K562 (cell line): ENCODE measurements around the gene RUNX1. TPM values are rescaled to one million over a fixed set of nuclear protein-coding genes. Genes with fewer than 3 reads are reported as not detected.

Experiments used
- CXXC5 ChIP-seq: fragments of 250-450 bp; sonication (Bioruptor Pico); IDR thresholded peaks from 2 replicates; pipeline ENCODE4 v1.8.0; 2022; ENCODE audit warnings: inconsistent platforms, mild to moderate bottlenecking, moderate library complexity
- EHMT2 ChIP-seq: fragments of 450-650 bp; IDR thresholded peaks from 2 replicates; pipeline ENCODE4 v1.6.1; 2018; ENCODE audit warnings: antibody characterized with exemption
- GABPB1 ChIP-seq: sonication (generic); formaldehyde crosslinking; IDR thresholded peaks from 2 replicates; pipeline ENCODE4 v1.8.0; 2022; ENCODE audit warnings: mild to moderate bottlenecking, missing genetic modification reagents
- HDGF ChIP-seq: fragments of 450-650 bp; IDR thresholded peaks from 2 replicates; pipeline ENCODE4 v1.6.1; 2016
- SETDB1 ChIP-seq: IDR thresholded peaks from one replicate; pipeline ENCODE4 v1.6.1; 2012; ENCODE audit warnings: low read length, control low read depth, inconsistent platforms
- SPI1 ChIP-seq: IDR thresholded peaks from 2 replicates; pipeline ENCODE4 v1.6.1; 2011; ENCODE audit warnings: low read depth, low read length, control low read depth, borderline replicate concordance
- ZNF395 ChIP-seq: fragments of 200-800 bp; sonication (Bioruptor generic); IDR thresholded peaks from 2 replicates; pipeline ENCODE4 v1.6.1; 2017; ENCODE audit warnings: missing genetic modification characterization, missing compliant biosample characterization
- ZNF785 ChIP-seq: fragments of 250-450 bp; sonication (Bioruptor Pico); IDR thresholded peaks from 2 replicates; pipeline ENCODE4 v1.4.0; 2020; ENCODE audit warnings: mild to moderate bottlenecking
- polyA plus RNA-seq, 8 experiments: library from polyadenylated mRNA; depleted of rRNA in 4 of 8; stranded (reverse) in 5 of 8; unstranded in 3 of 8; fragments of >200 nt; fragmentation: Nextera tagmentation in 2 of 8; fragmentation: Illumina TruSeq in 1 of 8; extraction: Ambion mirVana in 2 of 8; extraction: Trizol in 1 of 8; gene quantifications; 2 replicates each; pipeline versions ENCODE4 v1.2.1 to v1.2.3, GENCODE V29; 2011 to 2014; ENCODE audit warnings: inconsistent platforms in 1 of 8, missing spikeins in 1 of 8
- total RNA-seq, 7 experiments: library from RNA; depleted of rRNA in 6 of 7; stranded (reverse); fragments of >200 nt in 6 of 7; fragmentation: Illumina TruSeq in 2 of 7; extraction: Trizol in 2 of 7; gene quantifications; 2 replicates each; pipeline versions ENCODE4 v1.2.1 to v1.2.3, GENCODE V29; 2011 to 2021; ENCODE audit warnings: low replicate concordance in 1 of 7
- TF ChIP-seq, protein P1 (sequence below): fragments of 450-650 bp; IDR thresholded peaks from 2 replicates; pipeline ENCODE4 v1.6.1; 2016; ENCODE audit warnings: low read depth
- TF ChIP-seq, protein P2 (sequence below): fragments of 450-650 bp; IDR thresholded peaks from 2 replicates; pipeline ENCODE4 v1.6.1; 2016; ENCODE audit warnings: mild to moderate bottlenecking
- TF ChIP-seq, protein P3 (sequence below), 2 experiments: fragments of 450-650 bp; IDR thresholded peaks; 2 replicates each; pipeline ENCODE4 v1.6.1; 2016
- TF ChIP-seq, protein P4 (sequence below), 3 experiments: fragments of 200-800 bp in 1 of 3; sonication (Bioruptor generic) in 1 of 3; sonication (generic) in 1 of 3; formaldehyde crosslinking in 1 of 3; IDR thresholded peaks; 2 replicates each; pipeline versions ENCODE4 v1.6.1 to v1.8.0; 2016 to 2022; ENCODE audit warnings: mild to moderate bottlenecking in 2 of 3, missing compliant biosample characterization in 2 of 3, missing genetic modification characterization in 2 of 3, missing genetic modification reagents in 1 of 3

RUNX1 gene
- total and polyA plus RNA-seq, 9 of the 15 experiments (the other 6 are each of a cell fraction or from before 2014, with no cell fraction given), result 2.2 to 68.6 (median 17.8) TPM

GRCh38 chr21:35002879-35003722 is 46.0 kb downstream of the RUNX1 start (continued):
- TF ChIP-seq, protein P1, sequence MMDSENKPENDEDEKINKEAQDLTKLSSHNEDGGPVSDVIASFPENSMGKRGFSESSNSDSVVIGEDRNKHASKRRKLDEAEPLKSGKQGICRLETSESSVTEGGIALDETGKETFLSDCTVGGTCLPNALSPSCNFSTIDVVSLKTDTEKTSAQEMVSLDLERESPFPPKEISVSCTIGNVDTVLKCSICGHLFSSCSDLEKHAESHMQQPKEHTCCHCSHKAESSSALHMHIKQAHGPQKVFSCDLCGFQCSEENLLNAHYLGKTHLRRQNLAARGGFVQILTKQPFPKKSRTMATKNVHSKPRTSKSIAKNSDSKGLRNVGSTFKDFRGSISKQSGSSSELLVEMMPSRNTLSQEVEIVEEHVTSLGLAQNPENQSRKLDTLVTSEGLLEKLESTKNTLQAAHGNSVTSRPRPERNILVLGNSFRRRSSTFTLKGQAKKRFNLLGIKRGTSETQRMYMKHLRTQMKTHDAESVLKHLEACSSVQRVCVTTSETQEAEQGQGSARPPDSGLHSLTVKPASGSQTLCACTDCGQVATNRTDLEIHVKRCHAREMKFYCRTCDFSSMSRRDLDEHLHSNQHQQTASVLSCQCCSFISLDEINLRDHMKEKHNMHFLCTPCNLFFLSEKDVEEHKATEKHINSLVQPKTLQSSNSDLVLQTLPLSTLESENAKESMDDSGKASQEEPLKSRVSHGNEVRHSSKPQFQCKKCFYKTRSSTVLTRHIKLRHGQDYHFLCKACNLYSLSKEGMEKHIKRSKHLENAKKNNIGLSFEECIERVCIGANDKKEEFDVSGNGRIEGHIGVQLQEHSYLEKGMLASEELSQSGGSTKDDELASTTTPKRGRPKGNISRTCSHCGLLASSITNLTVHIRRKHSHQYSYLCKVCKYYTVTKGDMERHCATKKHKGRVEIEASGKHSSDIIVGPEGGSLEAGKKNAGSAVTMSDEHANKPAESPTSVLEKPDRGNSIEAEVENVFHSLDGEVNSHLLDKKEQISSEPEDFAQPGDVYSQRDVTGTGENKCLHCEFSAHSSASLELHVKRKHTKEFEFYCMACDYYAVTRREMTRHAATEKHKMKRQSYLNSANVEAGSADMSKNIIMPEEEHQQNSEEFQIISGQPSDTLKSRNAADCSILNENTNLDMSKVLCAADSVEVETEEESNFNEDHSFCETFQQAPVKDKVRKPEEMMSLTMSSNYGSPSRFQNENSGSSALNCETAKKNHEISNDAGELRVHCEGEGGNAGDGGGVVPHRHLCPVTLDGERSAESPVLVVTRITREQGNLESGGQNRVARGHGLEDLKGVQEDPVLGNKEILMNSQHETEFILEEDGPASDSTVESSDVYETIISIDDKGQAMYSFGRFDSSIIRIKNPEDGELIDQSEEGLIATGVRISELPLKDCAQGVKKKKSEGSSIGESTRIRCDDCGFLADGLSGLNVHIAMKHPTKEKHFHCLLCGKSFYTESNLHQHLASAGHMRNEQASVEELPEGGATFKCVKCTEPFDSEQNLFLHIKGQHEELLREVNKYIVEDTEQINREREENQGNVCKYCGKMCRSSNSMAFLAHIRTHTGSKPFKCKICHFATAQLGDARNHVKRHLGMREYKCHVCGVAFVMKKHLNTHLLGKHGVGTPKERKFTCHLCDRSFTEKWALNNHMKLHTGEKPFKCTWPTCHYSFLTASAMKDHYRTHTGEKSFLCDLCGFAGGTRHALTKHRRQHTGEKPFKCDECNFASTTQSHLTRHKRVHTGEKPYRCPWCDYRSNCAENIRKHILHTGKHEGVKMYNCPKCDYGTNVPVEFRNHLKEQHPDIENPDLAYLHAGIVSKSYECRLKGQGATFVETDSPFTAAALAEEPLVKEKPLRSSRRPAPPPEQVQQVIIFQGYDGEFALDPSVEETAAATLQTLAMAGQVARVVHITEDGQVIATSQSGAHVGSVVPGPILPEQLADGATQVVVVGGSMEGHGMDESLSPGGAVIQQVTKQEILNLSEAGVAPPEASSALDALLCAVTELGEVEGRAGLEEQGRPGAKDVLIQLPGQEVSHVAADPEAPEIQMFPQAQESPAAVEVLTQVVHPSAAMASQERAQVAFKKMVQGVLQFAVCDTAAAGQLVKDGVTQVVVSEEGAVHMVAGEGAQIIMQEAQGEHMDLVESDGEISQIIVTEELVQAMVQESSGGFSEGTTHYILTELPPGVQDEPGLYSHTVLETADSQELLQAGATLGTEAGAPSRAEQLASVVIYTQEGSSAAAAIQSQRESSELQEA, result no peak
- TF ChIP-seq ZNF785 (CRISPR knock-in tag), result no peak
- TF ChIP-seq CXXC5 (CRISPR knock-in tag), result no peak
- TF ChIP-seq GABPB1 (CRISPR knock-in tag), result no peak
- TF ChIP-seq EHMT2, result peak; percentile 85; the same call in 1 of the 2 replicates
- TF ChIP-seq, protein P2, sequence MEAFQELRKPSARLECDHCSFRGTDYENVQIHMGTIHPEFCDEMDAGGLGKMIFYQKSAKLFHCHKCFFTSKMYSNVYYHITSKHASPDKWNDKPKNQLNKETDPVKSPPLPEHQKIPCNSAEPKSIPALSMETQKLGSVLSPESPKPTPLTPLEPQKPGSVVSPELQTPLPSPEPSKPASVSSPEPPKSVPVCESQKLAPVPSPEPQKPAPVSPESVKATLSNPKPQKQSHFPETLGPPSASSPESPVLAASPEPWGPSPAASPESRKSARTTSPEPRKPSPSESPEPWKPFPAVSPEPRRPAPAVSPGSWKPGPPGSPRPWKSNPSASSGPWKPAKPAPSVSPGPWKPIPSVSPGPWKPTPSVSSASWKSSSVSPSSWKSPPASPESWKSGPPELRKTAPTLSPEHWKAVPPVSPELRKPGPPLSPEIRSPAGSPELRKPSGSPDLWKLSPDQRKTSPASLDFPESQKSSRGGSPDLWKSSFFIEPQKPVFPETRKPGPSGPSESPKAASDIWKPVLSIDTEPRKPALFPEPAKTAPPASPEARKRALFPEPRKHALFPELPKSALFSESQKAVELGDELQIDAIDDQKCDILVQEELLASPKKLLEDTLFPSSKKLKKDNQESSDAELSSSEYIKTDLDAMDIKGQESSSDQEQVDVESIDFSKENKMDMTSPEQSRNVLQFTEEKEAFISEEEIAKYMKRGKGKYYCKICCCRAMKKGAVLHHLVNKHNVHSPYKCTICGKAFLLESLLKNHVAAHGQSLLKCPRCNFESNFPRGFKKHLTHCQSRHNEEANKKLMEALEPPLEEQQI, result no peak
- TF ChIP-seq, protein P3, sequence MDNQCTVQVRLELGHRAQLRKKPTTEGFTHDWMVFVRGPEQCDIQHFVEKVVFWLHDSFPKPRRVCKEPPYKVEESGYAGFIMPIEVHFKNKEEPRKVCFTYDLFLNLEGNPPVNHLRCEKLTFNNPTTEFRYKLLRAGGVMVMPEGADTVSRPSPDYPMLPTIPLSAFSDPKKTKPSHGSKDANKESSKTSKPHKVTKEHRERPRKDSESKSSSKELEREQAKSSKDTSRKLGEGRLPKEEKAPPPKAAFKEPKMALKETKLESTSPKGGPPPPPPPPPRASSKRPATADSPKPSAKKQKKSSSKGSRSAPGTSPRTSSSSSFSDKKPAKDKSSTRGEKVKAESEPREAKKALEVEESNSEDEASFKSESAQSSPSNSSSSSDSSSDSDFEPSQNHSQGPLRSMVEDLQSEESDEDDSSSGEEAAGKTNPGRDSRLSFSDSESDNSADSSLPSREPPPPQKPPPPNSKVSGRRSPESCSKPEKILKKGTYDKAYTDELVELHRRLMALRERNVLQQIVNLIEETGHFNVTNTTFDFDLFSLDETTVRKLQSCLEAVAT (IDR thresholded peaks at IDR 0.05), result 0 out of 4 replicates have a peak, but pooled peaks of 1 of the 2 experiments have one; percentile 32
- no peak for TF ChIP-seq SPI1
- TF ChIP-seq, protein P4, sequence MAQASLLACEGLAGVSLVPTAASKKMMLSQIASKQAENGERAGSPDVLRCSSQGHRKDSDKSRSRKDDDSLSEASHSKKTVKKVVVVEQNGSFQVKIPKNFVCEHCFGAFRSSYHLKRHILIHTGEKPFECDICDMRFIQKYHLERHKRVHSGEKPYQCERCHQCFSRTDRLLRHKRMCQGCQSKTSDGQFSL (CRISPR knock-in tag; IDR thresholded peaks at IDR 0.05), result no peak
- TF ChIP-seq, protein P4 (tag; IDR thresholded peaks at IDR 0.05), result no peak
- TF ChIP-seq ZNF395, result no peak
- no peak for TF ChIP-seq SETDB1
- TF ChIP-seq HDGF, result no peak
